GM19395 (cell line): ENCODE results near the gene SLC16A10.
"Not testable (repeated sequence)": the region's sequence is repeated elsewhere in the genome, so short reads cannot be mapped to it uniquely, and the experiment has no call there.

Source experiments
- ATAC-seq: cut with Tn5 transposase; IDR thresholded peaks from one replicate; pipeline ENCODE4 v1.9.1; 2021; ENCODE audit warnings: mild to moderate bottlenecking, moderate library complexity; ENCODE audit not compliant: unreplicated experiment

SLC16A10 gene

GRCh38 chr6:111087106-111087835 is at the start of gene SLC16A10:
Gene SLC16A10 (plus strand): TSS chr6:111087503. CDS start chr6:111087753, 250 bp downstream.
- ATAC-seq: peak; percentile 84

DNA sequence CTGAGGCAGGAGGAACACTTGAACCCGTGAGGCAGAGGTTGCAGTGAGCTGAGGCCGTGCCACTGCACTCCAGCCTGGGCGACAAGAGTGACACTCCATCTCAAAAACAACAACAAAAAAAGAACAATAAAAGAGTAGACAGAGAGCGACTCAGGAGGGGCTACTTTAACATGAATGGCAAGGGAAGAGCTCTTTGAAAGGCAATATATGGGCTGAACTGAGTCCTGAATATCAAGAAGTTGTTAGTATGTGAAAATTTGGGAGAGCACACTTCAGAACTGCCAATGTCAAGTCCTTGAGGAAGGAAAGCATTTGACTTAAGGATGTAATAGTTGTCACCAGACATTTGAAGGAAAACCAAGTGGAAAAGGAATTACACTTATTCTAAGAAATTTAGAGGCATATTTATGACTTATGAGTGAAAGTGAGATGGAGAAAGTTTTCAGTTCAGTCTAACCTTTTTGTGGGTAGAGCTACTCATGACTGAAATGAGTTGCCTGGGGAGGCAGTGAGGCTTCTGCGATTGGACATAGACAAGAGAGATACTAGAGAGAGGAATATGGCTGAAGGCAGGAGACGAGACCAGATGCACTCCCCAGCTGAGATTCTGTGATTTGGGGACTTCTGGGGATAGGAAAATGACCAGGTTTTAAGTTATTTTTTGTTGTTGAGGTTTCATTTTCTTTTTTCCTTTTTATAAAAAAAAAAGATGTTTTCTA is 48.6 kb upstream of the SLC16A10 start:
- ATAC-seq: peak; percentile 89

DNA sequence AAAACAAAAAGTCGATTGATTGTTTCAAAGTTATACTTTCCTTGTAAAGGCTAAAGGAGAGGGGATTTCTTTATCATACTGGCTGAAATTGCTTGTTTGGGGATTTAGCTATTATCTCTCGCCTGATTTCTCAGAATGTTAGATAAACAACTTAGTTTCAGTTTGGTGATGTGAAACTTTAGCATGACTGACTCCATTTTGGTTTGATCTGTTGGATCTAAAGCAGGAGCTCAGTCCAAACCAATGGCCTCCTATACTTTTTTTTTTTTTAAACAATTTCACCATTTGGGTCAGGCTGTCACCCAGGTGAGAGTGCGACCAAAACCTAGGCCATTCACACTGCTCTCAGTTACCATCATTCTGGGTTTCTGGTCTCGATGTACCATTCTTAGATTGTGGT is 45.4 kb upstream of the SLC16A10 start:
- no peak for ATAC-seq

- ATAC-seq: no peak
Observed at GRCh38 chr6:111047244-111047643, 40.1 kb upstream of the SLC16A10 start.

DNA sequence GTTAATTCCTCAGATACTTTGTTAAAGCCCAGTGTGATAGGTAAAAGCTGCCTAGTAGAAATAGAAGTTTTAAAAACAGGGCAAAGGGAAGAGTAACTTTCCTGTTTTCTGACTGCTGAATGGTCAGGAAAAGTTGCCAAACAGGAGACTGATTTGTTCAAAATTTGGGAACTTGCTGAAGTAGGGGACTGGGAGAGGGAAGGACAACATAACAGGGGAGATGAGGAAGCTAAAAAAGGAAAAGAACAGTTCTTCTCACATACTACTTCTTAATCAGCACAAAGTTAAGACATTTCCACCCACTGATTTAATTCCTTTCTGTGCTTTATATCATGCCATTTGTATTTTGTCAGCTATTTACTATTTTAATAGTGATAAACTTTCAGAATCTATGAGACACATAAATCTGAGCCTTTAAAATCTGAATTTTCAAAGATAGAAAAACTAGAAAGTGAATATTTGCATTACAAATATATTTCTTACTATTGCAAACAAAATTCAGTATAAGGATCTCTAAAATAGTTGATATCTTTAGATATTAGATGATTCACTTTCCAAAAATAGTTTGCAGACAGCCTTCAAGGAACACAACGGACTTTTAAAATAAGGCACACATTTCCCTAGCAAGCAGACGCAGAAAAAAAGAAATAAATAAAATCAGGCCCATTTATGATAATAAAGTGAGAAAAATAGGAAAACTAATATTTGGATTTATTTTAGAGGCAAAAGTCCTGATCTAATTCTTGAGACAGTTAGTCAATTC is 36.9 kb upstream of the SLC16A10 start:
- no peak for ATAC-seq

DNA sequence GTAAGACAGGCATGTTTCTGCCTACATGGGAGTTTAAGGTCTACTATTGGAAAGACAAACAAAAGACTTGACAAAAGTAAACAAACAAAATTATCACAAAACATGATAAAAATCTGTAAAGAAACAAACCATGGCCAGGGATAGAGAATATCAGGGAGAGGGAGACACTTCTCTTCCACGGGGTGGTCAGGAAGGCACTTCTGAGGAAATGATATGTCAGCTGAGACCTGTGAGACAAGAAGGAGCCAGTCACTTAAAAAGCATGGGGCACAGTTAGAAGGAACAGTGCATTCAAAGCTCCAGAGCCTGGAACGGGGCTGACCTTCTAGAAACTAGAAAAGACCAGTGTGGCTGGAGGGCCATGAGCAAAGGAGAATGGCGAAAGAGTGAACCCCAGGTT is 35.1 kb upstream of the SLC16A10 start:
- ATAC-seq: no peak

DNA sequence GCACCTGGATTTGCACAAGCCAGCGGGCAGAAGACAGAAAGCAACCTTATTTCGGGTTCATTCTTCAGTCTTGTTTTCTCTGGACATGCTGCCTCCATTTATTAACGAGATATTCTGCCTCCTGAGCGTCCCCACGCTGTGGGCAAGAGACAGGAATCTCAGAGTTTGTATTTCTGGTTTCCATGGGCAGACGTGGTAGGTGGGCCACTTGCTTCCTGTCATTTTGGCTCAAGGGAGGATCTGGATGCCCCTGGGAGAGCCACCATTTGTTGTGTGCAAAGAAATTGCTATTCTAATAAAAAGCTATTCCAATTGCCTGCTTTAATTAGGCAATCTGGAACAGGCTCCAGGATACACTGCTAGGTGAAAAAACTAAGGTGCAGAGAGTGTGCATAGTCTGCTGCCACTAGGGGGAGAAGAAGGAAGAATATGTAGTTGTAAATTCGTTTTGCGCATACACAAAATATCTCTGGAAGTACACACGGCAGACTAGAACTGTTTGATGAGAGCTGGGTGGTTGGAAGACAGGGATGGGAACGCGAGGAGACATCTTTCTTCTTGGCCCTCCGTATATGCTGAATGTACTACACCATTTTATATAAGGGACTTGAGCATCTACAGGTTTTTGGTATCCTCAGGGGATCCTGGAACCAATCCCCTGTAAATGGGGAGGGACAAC is 30.1 kb upstream of the SLC16A10 start:
- peak; percentile 84 for ATAC-seq

DNA sequence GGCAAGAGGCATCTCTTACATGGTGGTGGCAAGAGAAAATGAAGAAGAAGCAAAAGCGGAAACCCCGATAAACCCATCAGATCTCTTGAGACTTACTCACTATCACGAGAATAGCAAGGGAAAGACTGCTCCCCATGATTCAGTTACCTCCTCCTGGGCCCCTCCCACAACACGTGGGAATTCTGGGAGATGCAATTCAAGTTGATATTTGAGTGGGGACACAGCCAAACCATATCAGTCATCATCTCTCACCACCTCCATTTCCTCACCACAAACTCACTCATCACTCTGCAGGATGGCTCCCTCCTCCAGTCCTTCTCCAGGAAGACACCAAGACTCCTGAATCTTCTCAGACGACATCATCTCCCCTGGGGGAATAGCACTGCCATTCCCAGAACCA is 25.8 kb upstream of the SLC16A10 start:
- ATAC-seq: no peak

DNA sequence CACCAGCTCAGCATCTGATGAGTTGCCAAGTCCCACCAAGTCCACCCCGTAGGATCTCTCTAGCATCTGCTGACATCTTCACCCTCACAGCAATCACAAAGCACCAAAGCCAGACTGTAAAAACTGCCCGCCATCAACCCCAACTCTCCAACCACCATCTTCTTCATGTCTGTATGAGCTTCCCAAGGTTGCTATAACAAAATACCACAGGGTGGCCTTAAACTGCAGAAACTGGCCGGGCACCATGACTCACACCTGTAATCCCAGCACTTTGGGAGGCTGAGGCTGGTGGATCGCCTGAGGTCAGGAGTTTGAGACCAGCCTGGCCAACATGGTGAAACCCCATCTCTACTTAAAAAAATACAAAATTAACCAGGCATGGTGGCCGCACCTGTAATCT is 25.3 kb upstream of the SLC16A10 start:
- not testable (repeated sequence) for ATAC-seq

GRCh38 chr6:111062860-111063259 is 24.4 kb upstream of the SLC16A10 start:
- not testable (repeated sequence) for ATAC-seq

GRCh38 chr6:111068109-111068865 is 19.0 kb upstream of the SLC16A10 start:
- no peak for ATAC-seq

DNA sequence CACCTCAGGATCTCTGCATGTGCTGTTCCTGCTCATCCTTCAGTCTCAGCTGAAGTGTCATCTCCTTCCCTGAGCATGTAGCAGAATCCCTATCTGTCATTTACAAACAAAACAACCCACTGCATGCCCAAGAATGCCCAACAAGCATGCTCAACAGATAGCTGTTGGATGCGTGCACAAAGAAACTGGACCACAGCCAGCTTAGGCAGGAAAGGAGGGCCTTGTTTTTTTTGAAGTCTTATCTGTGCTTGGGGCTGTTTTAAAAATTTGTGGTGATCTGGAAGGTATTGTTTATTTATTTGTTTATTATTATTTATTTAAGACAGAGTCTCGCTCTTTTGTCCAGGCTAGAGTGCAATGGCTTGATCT is 18.5 kb upstream of the SLC16A10 start:
- no peak for ATAC-seq

DNA sequence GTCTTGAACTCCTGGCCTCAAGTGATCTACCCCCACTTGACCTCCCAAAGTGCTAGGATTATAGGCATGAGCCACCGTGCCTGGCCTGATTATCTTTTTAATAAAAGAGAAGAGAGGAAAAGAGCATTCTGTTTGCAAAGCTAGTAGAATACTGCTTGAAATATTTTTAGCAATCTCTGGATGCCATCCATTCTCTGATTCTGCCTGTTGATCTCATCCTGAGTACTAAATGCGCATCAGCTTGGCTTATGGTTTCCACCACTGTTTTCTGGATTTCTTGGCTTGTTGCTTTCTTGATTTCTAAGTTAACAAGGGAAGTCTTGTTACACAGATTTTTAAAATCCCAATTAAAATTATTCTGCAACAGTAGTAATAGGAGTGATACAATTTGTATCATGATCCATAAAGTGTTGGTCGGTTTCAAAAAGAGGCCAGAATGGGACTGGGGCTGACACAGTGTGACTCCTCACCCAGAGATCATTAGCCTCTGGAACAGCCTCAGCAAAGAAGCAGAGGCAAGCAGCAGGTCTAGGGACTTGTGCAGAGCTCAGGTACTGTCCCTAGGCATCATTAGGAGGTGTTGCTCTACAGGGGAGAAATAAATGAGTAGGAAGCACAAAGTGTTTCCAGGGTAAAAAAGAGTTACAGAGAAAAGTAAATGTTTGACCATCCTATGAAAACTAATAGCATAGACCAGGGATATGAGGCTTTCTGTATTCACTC is 17.8 kb upstream of the SLC16A10 start:
- ATAC-seq: no peak

GRCh38 chr6:111070105-111071005 is 16.9 kb upstream of the SLC16A10 start:
- ATAC-seq: no peak

DNA sequence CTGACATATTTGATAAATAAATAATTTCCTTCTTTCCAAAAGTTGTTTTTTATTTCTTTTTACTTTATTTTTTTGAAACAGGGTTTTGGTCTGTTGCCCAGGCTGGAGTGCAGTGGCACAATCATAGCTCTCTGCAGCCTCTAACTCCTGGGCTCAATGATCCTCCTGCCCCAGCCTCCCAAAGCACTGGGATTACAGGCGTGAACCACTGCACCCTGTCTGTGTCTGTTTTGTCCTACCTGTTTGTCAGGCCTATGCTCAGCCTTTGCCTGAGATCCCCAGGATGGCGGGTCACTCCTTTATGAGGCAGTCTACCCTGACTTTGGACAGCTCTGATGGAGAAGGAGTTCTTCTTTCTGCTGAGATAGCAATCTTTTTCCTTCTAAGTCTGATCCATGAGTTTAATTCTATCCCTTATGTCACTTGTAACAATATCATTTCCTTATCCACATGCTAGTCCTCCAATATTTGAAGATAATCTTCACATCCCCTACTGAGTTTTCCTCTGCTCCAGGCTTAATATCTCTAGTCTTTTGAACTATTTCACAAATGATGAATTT is 14.4 kb upstream of the SLC16A10 start:
- ATAC-seq: no peak

DNA sequence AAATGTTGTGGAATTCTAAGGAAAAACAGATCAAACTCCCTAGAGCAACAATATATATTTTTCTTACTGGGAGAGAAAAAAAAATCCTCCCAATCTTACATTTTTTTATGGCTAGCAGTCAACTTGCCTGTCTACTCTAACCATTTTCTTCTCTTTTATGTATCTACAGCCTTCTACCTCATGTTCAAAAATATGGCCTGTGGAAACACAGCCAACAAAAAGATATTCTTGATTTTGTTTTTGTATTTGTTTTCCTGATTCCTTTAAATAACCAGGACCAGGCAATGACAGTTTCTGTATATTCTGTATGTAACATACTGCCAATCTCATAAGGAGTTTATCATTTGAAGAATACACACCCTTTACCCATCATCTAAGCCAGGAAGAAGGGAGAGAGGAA is 13.0 kb upstream of the SLC16A10 start:
- ATAC-seq: no peak

- no peak for ATAC-seq
Observed at GRCh38 chr6:111076024-111076695, 11.1 kb upstream of the SLC16A10 start.

DNA sequence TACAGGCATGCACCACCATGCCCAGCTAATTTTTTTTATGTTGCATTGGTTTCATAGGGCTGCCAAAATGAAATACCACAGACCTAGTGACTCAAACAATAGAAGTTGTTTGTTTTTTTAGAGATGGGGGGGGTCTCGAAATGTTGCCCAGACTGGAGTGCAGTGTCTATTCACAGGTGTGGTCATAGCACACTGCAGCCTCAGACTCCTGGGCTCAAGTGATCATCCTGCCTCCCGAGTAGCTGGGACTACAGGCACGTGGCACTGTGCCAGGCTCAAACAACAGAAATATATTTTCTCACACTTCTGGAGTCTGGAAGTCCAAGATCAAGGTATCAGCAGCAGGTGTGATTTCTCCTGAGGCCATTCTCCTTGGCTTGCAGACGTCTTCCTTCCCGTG is 6.6 kb upstream of the SLC16A10 start:
- ATAC-seq: no peak
